Astrocyte of the cerebellum (primary cell): ENCODE measurements around the gene HLX.
A peak's percentile ranks its signal among the peaks of the same experiment; 100 is the strongest.

ENCODE experiments used
- DNase-seq: peaks from one replicate; pipeline ENCODE4 v3.0.0-alpha.2; 2011; ENCODE audit warnings: low read depth
- H3K4me3 ChIP-seq: 2 replicates; pipeline ENCODE4 v1.5.1; 2011; ENCODE audit warnings: mild to moderate bottlenecking, low read depth, low read length, moderate library complexity
- CTCF ChIP-seq: IDR thresholded peaks from 2 replicates; pipeline ENCODE4 v1.5.1; 2012; ENCODE audit warnings: low read length, low read depth, moderate library complexity, mild to moderate bottlenecking; ENCODE audit errors: missing control alignments
- in situ Hi-C: cut with HindIII; loops from 2 replicates; pipeline ENCODE4 v1.10.0; 2017; ENCODE audit warnings: low sequenced_read_pairs

The HLX gene

GRCh38 chr1:220843481-220844011, 35.7 kb upstream of the HLX start:
- in situ Hi-C loops = no loop called here
- H3K4me3 ChIP-seq = no peak overlapping the region
- no peak for TF ChIP-seq CTCF
- DNase-seq = peak; percentile 55

- H3K4me3 ChIP-seq = no peak overlapping the region
- no peak for DNase-seq
- in situ Hi-C loops = no loop called here
- TF ChIP-seq CTCF = no peak
Measured at GRCh38 chr1:220852408-220852807, 26.8 kb upstream of the HLX start.

- in situ Hi-C loops = no loop called here
- H3K4me3 ChIP-seq = no peak overlapping the region
- no peak for DNase-seq
- no peak for TF ChIP-seq CTCF
Measured at GRCh38 chr1:220872296-220872695, 6.9 kb upstream of the HLX start.

GRCh38 chr1:220873087-220873486, 6.2 kb upstream of the HLX start:
- no peak for TF ChIP-seq CTCF
- in situ Hi-C loops = no loop called here
- DNase-seq = no peak
- H3K4me3 ChIP-seq = no peak overlapping the region

- no peak for DNase-seq
- peak; percentile 69 for TF ChIP-seq CTCF
- H3K4me3 ChIP-seq = no peak overlapping the region
- in situ Hi-C loops = no loop called here
Measured at GRCh38 chr1:220873868-220874655, 5.2 kb upstream of the HLX start.

GRCh38 chr1:220875260-220875659, 4.0 kb upstream of the HLX start:
- in situ Hi-C loops = no loop called here
- TF ChIP-seq CTCF = no peak
- no peak overlapping the region for H3K4me3 ChIP-seq
- DNase-seq = no peak
